ENCODE data around the gene GFER.

Gene GFER

GRCh38 chr16:1990351-1991134, 6.5 kb downstream of the GFER start:
- no peak overlapping the region for H4K5ac ChIP-seq (ENCODE audit: low read length)
- peak; percentile 75 for DNase-seq

DNA sequence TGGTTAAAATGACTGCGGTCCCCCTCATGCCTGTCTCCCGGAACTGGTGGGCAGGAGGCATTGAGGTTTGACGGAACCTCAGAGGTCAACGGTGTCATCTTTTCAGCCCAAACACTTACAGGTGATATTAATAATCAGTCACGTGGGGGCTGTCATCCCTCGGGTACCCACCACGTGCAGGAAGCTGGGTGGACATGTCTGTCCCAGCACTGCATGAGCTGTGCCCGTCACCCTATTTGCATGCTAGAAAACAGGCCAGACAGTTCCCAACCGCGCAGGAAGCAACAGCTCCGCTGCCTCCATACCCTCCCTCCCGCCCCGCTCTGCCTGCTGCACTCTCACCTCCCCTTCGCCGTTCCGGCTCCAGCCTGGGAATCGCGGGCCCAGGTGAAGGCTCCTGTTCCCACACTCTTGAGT, 7.2 kb downstream of the GFER start:
- no peak overlapping the region for H2BK15ac ChIP-seq (replicated peaks; ENCODE audit: low read depth)
- no peak overlapping the region for H3K4me2 ChIP-seq (ENCODE audit: low read length)
- no peak overlapping the region for H3K4me3 ChIP-seq (ENCODE audit: low read length)
- DNase-seq, result no peak
- no peak overlapping the region for H3K4ac ChIP-seq (ENCODE audit: low read depth, low read length)
- no peak overlapping the region for H2BK120ac ChIP-seq (ENCODE audit: low read depth, low read length)
- H2AK5ac ChIP-seq (ENCODE audit: low read length), result no peak overlapping the region
- H3K56ac ChIP-seq (ENCODE audit: low read length), result no peak overlapping the region
- H3K27ac ChIP-seq (ENCODE audit: low read depth, low read length), result no peak overlapping the region
- H3K4me1 ChIP-seq (ENCODE audit: control insufficient read depth, low read depth, low read length), result no peaks in the 10 kb centered on the region
- no CpG with 5 or more reads among the region's 18 CpGs for WGBS (ENCODE audit: extremely low coverage, insufficient coverage, low lambda C conversion rate)
- H4K5ac ChIP-seq (ENCODE audit: low read length), result no peak overlapping the region
- no peak overlapping the region for H2BK5ac ChIP-seq (ENCODE audit: low read length)
- no peaks in the 10 kb centered on the region for H3K79me2 ChIP-seq (ENCODE audit: control insufficient read depth, insufficient read depth, low read length)
- no peak overlapping the region for H3K18ac ChIP-seq (ENCODE audit: low read length)
- H3K79me1 ChIP-seq (ENCODE audit: low read length), result no peaks in the 10 kb centered on the region
- H3K27me3 ChIP-seq (ENCODE audit: insufficient read depth, low read length, poor library complexity), result peaks cover 3% of the 10 kb centered on the region
- no peak overlapping the region for H3K23ac ChIP-seq (ENCODE audit: low read length)
- peaks cover under 1% of the 10 kb centered on the region for H3K36me3 ChIP-seq (ENCODE audit: control insufficient read depth, insufficient read depth, low read length)
- no peak overlapping the region for H4K8ac ChIP-seq (ENCODE audit: low read depth, low read length)
- H3K9ac ChIP-seq (ENCODE audit: low read length), result no peak overlapping the region

More at GRCh38 chr16:1990351-1991134, 6.5 kb downstream of the GFER start:
- Histone ChIP-seq H3K27ac (ENCODE audit: low read depth, low read length) (no peak overlapping the region), H3K4me2 (ENCODE audit: low read length) (peak overlapping the region; percentile 81), H3K79me2 (ENCODE audit: control insufficient read depth, insufficient read depth, low read length) (no peaks in the 10 kb centered on the region), H3K9ac (ENCODE audit: low read length) (peak overlapping the region; percentile 59), H3K56ac (ENCODE audit: low read length) (peak overlapping the region; percentile 83), H3K4me3 (ENCODE audit: low read length) (peak overlapping the region; percentile 34), H3K23ac (ENCODE audit: low read length) (no peak overlapping the region), H3K18ac (ENCODE audit: low read length) (no peak overlapping the region), H3K36me3 (ENCODE audit: control insufficient read depth, insufficient read depth, low read length) (peaks cover 3% of the 10 kb centered on the region), H2BK5ac (ENCODE audit: low read length) (no peak overlapping the region), H2BK120ac (ENCODE audit: low read depth, low read length) (no peak overlapping the region), H4K8ac (ENCODE audit: low read depth, low read length) (no peak overlapping the region), H3K4me1 (ENCODE audit: control insufficient read depth, low read depth, low read length) (no peaks in the 10 kb centered on the region), H2BK15ac (replicated peaks; ENCODE audit: low read depth) (no peak overlapping the region), H3K79me1 (ENCODE audit: low read length) (peaks cover 2% of the 10 kb centered on the region), H3K4ac (ENCODE audit: low read depth, low read length) (no peak overlapping the region), H3K27me3 (ENCODE audit: insufficient read depth, low read length, poor library complexity) (peaks cover 3% of the 10 kb centered on the region), H2AK5ac (ENCODE audit: low read length) (no peak overlapping the region)
- no CpG with 5 or more reads among the region's 50 CpGs for WGBS (ENCODE audit: extremely low coverage, insufficient coverage, low lambda C conversion rate)

DNA sequence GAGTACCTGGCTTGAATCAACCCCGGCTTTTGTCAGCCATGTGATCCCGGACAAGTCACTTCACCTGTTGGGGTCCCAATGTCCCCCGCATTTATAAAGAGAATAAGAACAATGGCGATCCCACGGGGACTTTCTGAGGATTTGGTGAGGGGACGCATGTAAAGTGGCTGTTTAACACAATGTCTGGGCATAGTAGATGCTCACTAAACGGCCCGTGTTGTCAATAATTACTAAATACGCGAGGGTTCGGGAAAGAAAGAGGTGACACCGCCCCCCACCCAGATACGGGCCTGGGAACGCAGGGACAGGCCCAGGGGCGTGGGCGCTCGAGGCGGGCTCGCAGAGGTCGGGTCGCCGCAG, 7.6 kb downstream of the GFER start:
- H2AK5ac ChIP-seq (ENCODE audit: low read length), result no peak overlapping the region
- no peak for DNase-seq
- H2BK5ac ChIP-seq (ENCODE audit: low read length), result no peak overlapping the region
- no peak overlapping the region for H2BK120ac ChIP-seq (ENCODE audit: low read depth, low read length)
- H3K4me1 ChIP-seq (ENCODE audit: control insufficient read depth, low read depth, low read length), result no peaks in the 10 kb centered on the region
- peak overlapping the region; percentile 40 for H3K9ac ChIP-seq (ENCODE audit: low read length)
- peaks cover 3% of the 10 kb centered on the region for H3K27me3 ChIP-seq (ENCODE audit: insufficient read depth, low read length, poor library complexity)
- no peaks in the 10 kb centered on the region for H3K36me3 ChIP-seq (ENCODE audit: control insufficient read depth, insufficient read depth, low read length)
- no peaks in the 10 kb centered on the region for H3K79me2 ChIP-seq (ENCODE audit: control insufficient read depth, insufficient read depth, low read length)
- no peak overlapping the region for H3K4ac ChIP-seq (ENCODE audit: low read depth, low read length)
- H3K56ac ChIP-seq (ENCODE audit: low read length), result peak overlapping the region; percentile 73
- H4K8ac ChIP-seq (ENCODE audit: low read depth, low read length), result no peak overlapping the region
- H3K79me1 ChIP-seq (ENCODE audit: low read length), result no peaks in the 10 kb centered on the region
- no CpG with 5 or more reads among the region's 22 CpGs for WGBS (ENCODE audit: extremely low coverage, insufficient coverage, low lambda C conversion rate)
- H3K4me3 ChIP-seq (ENCODE audit: low read length), result no peak overlapping the region
- H4K5ac ChIP-seq (ENCODE audit: low read length), result no peak overlapping the region
- H3K4me2 ChIP-seq (ENCODE audit: low read length), result peak overlapping the region; percentile 25
- H3K27ac ChIP-seq (ENCODE audit: low read depth, low read length), result no peak overlapping the region
- H2BK15ac ChIP-seq (replicated peaks; ENCODE audit: low read depth), result no peak overlapping the region
- no peak overlapping the region for H3K18ac ChIP-seq (ENCODE audit: low read length)
- no peak overlapping the region for H3K23ac ChIP-seq (ENCODE audit: low read length)

DNA sequence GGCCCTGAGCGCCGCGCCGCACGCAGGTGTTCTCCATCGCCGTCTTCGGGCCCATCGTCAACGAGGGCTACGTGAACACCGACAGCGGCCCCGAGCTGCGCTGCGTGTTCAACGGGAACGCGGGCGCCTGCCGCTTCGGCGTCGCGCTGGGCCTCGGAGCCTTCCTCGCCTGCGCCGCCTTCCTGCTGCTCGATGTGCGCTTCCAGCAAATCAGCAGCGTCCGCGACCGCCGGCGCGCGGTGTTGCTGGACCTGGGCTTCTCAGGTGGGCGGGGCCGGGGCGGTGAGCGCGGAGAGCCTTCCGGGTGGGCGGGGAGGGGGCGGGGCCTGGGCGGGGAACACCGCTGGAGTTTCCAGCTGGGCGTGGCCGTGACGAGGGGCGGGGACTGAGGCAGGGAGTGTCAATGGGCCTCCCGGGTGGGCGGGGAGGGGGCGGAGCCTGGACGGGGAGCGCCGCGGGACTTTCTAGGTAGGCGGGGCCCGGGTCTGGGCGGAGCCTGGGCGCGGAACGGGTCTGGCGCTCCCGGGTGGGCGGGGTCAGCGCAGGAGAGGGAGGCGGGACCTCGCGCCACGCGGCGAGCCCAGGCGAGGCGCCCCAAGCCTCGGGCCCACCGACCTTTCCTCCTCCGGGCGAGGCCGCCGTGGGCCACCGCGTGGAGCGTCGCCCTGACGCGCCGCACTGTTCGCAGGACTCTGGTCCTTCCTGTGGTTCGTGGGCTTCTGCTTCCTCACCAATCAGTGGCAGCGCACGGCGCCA, 8.1 kb downstream of the GFER start:
- H3K36me3 ChIP-seq (ENCODE audit: control insufficient read depth, insufficient read depth, low read length), result no peaks in the 10 kb centered on the region
- no peaks in the 10 kb centered on the region for H3K4me1 ChIP-seq (ENCODE audit: control insufficient read depth, low read depth, low read length)
- H3K9ac ChIP-seq (ENCODE audit: low read length), result peak overlapping the region; percentile 57
- H3K79me1 ChIP-seq (ENCODE audit: low read length), result no peaks in the 10 kb centered on the region
- no peak overlapping the region for H3K18ac ChIP-seq (ENCODE audit: low read length)
- no peak overlapping the region for H2BK15ac ChIP-seq (replicated peaks; ENCODE audit: low read depth)
- no peak overlapping the region for H3K23ac ChIP-seq (ENCODE audit: low read length)
- no peak overlapping the region for H2BK120ac ChIP-seq (ENCODE audit: low read depth, low read length)
- H3K56ac ChIP-seq (ENCODE audit: low read length), result peak overlapping the region; percentile 90
- H3K4me2 ChIP-seq (ENCODE audit: low read length), result peak overlapping the region; percentile 48
- H2AK5ac ChIP-seq (ENCODE audit: low read length), result no peak overlapping the region
- H3K4me3 ChIP-seq (ENCODE audit: low read length), result no peak overlapping the region
- no peak overlapping the region for H3K27ac ChIP-seq (ENCODE audit: low read depth, low read length)
- H2BK5ac ChIP-seq (ENCODE audit: low read length), result no peak overlapping the region
- H3K79me2 ChIP-seq (ENCODE audit: control insufficient read depth, insufficient read depth, low read length), result no peaks in the 10 kb centered on the region
- WGBS (ENCODE audit: extremely low coverage, insufficient coverage, low lambda C conversion rate), result no CpG with 5 or more reads among the region's 96 CpGs
- no peak overlapping the region for H3K4ac ChIP-seq (ENCODE audit: low read depth, low read length)
- peaks cover 3% of the 10 kb centered on the region for H3K27me3 ChIP-seq (ENCODE audit: insufficient read depth, low read length, poor library complexity)
- peak; percentile 93 for DNase-seq
- H4K5ac ChIP-seq (ENCODE audit: low read length), result no peak overlapping the region
- H4K8ac ChIP-seq (ENCODE audit: low read depth, low read length), result no peak overlapping the region

DNA sequence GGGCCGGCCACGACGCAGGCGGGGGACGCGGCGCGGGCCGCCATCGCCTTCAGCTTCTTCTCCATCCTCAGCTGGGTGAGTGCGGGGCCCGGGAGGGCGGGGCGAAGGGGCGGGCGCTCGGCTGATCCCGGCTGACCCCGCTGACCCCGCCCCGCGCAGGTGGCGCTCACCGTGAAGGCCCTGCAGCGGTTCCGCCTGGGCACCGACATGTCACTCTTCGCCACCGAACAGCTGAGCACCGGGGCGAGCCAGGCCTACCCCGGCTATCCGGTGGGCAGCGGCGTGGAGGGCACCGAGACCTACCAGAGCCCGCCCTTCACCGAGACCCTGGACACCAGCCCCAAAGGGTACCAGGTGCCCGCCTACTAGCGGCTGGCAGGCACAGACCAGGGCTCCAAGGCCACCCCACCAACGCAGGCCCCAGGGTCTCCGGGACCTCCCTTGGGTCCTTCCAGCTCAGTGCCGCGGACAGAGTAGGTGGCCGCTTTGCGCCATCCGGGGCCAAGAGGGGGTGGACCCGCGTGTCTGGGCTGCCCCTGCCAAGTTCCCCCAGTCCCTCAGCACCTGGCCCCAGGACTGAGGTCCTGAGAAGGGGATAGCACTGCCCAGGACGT, 8.8 kb downstream of the GFER start:
- Histone ChIP-seq H3K4ac (ENCODE audit: low read depth, low read length) (no peak overlapping the region), H2BK15ac (replicated peaks; ENCODE audit: low read depth) (no peak overlapping the region), H2BK5ac (ENCODE audit: low read length) (no peak overlapping the region), H3K4me3 (ENCODE audit: low read length) (no peak overlapping the region), H3K56ac (ENCODE audit: low read length) (peak overlapping the region; percentile 90), H3K9ac (ENCODE audit: low read length) (peak overlapping the region; percentile 57), H3K4me2 (ENCODE audit: low read length) (peak overlapping the region; percentile 48), H3K27me3 (ENCODE audit: insufficient read depth, low read length, poor library complexity) (peaks cover 3% of the 10 kb centered on the region), H3K79me1 (ENCODE audit: low read length) (no peaks in the 10 kb centered on the region), H3K18ac (ENCODE audit: low read length) (no peak overlapping the region), H3K27ac (ENCODE audit: low read depth, low read length) (no peak overlapping the region), H4K5ac (ENCODE audit: low read length) (no peak overlapping the region), H4K8ac (ENCODE audit: low read depth, low read length) (no peak overlapping the region), H2AK5ac (ENCODE audit: low read length) (no peak overlapping the region), H3K23ac (ENCODE audit: low read length) (no peak overlapping the region), H3K79me2 (ENCODE audit: control insufficient read depth, insufficient read depth, low read length) (no peaks in the 10 kb centered on the region), H2BK120ac (ENCODE audit: low read depth, low read length) (no peak overlapping the region), H3K4me1 (ENCODE audit: control insufficient read depth, low read depth, low read length) (no peaks in the 10 kb centered on the region), H3K36me3 (ENCODE audit: control insufficient read depth, insufficient read depth, low read length) (no peaks in the 10 kb centered on the region)
- no CpG with 5 or more reads among the region's 50 CpGs for whole genome bisulfite sequencing (ENCODE audit: extremely low coverage, insufficient coverage, low lambda C conversion rate)
- DNase-seq, result no peak

Data from mesendoderm (in vitro differentiated cells).